PFSK-1 (cell line): ENCODE results near the gene NFKBIZ.

Source experiments
- FOXP2 ChIP-seq: optimal IDR thresholded peaks from 2 replicates; pipeline ENCODE3; 2011; ENCODE audit warnings: borderline replicate concordance, control low read depth, inconsistent platforms; ENCODE audit not compliant: insufficient read depth; ENCODE audit errors: extremely low read length, extremely low read depth
- POLR2AphosphoS5 ChIP-seq: IDR thresholded peaks from 2 replicates; pipeline ENCODE4 v1.6.1; 2012; ENCODE audit warnings: low read depth, mild to moderate bottlenecking, control low read depth, low read length, moderate library complexity
- SIN3A ChIP-seq: IDR thresholded peaks from 2 replicates; pipeline ENCODE4 v1.6.1; 2012; ENCODE audit warnings: mild to moderate bottlenecking, low read length, moderate library complexity, borderline replicate concordance; ENCODE audit not compliant: insufficient read depth
- TAF1 ChIP-seq: IDR thresholded peaks from 2 replicates; pipeline ENCODE4 v1.6.1; 2012; ENCODE audit warnings: low read length, control low read depth, borderline replicate concordance; ENCODE audit not compliant: insufficient read depth
- TF ChIP-seq, protein P1 (sequence below), 2 experiments: IDR thresholded peaks; 2 replicates each; pipeline versions ENCODE4 v1.6.1 to v1.8.0; 2011 to 2012; ENCODE audit warnings: low read depth in 2 of 2, low read length in 2 of 2, control low read depth in 1 of 2, inconsistent platforms in 1 of 2, mild to moderate bottlenecking in 1 of 2, moderate library complexity in 1 of 2; ENCODE audit not compliant: insufficient read depth in 1 of 2

The NFKBIZ gene

DNA sequence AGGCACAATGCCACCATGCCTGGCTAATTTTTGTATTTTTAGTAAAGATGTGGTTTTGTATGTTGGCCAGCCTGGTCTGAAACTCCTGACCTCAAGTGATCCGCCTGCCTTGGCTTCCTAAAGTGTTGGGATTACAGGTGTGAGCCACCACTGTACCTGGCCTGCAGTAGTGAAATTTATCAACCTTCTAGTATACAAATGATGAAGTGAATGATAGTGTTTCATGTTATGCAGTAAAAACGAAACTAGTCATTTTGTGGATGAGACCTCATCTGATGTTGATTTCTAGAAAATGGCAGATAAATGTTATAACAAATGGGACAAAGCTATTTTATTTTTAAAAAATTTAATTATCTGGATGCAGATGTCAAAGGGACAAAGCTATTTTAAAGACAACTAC, 37.4 kb upstream of the NFKBIZ start:
- TF ChIP-seq SIN3A: no peak

GRCh38 chr3:101812895-101813294, 36.4 kb upstream of the NFKBIZ start:
- TF ChIP-seq TAF1 (no peak), POLR2AphosphoS5 (no peak), SIN3A (no peak), FOXP2 (no peak)
- TF ChIP-seq, protein P1, sequence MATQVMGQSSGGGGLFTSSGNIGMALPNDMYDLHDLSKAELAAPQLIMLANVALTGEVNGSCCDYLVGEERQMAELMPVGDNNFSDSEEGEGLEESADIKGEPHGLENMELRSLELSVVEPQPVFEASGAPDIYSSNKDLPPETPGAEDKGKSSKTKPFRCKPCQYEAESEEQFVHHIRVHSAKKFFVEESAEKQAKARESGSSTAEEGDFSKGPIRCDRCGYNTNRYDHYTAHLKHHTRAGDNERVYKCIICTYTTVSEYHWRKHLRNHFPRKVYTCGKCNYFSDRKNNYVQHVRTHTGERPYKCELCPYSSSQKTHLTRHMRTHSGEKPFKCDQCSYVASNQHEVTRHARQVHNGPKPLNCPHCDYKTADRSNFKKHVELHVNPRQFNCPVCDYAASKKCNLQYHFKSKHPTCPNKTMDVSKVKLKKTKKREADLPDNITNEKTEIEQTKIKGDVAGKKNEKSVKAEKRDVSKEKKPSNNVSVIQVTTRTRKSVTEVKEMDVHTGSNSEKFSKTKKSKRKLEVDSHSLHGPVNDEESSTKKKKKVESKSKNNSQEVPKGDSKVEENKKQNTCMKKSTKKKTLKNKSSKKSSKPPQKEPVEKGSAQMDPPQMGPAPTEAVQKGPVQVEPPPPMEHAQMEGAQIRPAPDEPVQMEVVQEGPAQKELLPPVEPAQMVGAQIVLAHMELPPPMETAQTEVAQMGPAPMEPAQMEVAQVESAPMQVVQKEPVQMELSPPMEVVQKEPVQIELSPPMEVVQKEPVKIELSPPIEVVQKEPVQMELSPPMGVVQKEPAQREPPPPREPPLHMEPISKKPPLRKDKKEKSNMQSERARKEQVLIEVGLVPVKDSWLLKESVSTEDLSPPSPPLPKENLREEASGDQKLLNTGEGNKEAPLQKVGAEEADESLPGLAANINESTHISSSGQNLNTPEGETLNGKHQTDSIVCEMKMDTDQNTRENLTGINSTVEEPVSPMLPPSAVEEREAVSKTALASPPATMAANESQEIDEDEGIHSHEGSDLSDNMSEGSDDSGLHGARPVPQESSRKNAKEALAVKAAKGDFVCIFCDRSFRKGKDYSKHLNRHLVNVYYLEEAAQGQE (IDR thresholded peaks at IDR 0.05; ENCODE audit: insufficient read depth in 1 of 2, low read depth in 2 of 2, low read length in 2 of 2): no peak

DNA sequence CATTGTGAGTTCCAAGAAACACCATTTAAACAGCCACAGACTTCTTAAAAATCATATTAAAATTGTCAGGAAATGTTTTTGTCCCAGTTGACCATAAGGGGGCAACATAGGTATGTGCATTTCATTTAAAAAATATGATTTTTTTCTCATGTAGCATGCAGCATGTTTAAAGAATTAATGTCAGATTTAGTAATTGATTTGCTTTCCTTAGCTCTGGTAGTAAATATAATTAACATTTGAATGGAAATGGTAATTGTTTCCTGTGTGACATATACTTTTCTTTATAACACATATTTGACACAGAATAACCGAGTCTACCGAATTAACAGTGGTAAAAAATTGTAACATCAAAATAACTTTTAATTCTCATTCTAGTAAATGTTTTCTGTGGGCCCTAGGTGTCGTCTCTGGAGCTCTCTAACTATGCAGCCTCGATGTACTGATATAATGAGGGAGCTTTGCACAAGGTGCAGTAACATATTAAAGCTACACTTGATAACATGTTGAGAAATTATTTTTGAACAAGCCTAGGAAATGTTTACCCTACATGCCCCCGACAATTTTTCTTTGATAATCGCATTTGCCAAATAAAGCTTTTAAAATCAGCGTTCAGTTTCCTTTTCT, 35.4 kb upstream of the NFKBIZ start:
- TF ChIP-seq FOXP2 (no peak), POLR2AphosphoS5 (no peak), SIN3A (no peak), TAF1 (no peak)
- TF ChIP-seq, protein P1 (IDR thresholded peaks at IDR 0.05; ENCODE audit: insufficient read depth in 1 of 2, low read depth in 2 of 2, low read length in 2 of 2): no peak

DNA sequence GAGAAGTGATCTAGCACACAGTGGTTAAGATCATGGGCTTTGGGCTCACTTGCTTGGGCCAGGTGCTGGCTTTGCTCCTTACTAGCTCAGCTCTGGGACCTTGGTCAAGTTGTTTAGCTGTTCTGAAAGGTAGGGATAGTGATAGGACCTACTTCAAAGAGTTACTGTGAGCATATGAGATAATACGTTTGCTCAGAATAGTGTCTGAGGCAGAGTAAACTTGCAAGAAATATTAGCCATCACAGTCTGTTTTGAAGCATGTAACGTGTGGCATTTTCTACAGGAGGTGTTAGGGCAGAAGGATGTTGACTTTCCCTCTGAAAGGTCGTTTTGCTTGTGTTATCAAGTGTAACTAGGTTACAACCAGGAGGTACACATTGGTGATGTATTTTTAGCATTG, 34.5 kb upstream of the NFKBIZ start:
- TF ChIP-seq, protein P1 (IDR thresholded peaks at IDR 0.05; ENCODE audit: insufficient read depth in 1 of 2, low read depth in 2 of 2, low read length in 2 of 2): no peak
- TF ChIP-seq POLR2AphosphoS5 (no peak), FOXP2 (no peak), SIN3A (no peak), TAF1 (no peak)

GRCh38 chr3:101816215-101817149, 32.8 kb upstream of the NFKBIZ start:
- TF ChIP-seq TAF1: no peak
- no peak for TF ChIP-seq SIN3A
- TF ChIP-seq, protein P1 (IDR thresholded peaks at IDR 0.05; ENCODE audit: insufficient read depth in 1 of 2, low read depth in 2 of 2, low read length in 2 of 2): no peak
- no peak for TF ChIP-seq FOXP2
- TF ChIP-seq POLR2AphosphoS5: no peak
